GM21447 (cell line): ENCODE results near the gene PCDH9.

Experiments used
- ATAC-seq: cut with Tn5 transposase; IDR thresholded peaks from one replicate; pipeline ENCODE4 v1.9.1; 2021; ENCODE audit not compliant: unreplicated experiment

PCDH9 gene

GRCh38 chr13:66689037-66689619 lies 541.0 kb downstream of the PCDH9 start:
- ATAC-seq = no peak

- no peak for ATAC-seq
Measured at GRCh38 chr13:66681403-66681802, 548.7 kb downstream of the PCDH9 start.

- no peak for ATAC-seq
Measured at GRCh38 chr13:66680031-66680430, 550.1 kb downstream of the PCDH9 start.

- no peak for ATAC-seq
Measured at GRCh38 chr13:66675620-66676019, 554.5 kb downstream of the PCDH9 start.

GRCh38 chr13:66673401-66673800 lies 556.7 kb downstream of the PCDH9 start:
- ATAC-seq = no peak

GRCh38 chr13:66665991-66666390 lies 564.1 kb downstream of the PCDH9 start:
- no peak for ATAC-seq

GRCh38 chr13:66663711-66664110 lies 566.4 kb downstream of the PCDH9 start:
- no peak for ATAC-seq

GRCh38 chr13:66663206-66663605 lies 566.9 kb downstream of the PCDH9 start:
- ATAC-seq = no peak

- ATAC-seq = no peak
Measured at GRCh38 chr13:66661336-66661735, 568.8 kb downstream of the PCDH9 start.

- no peak for ATAC-seq
Measured at GRCh38 chr13:66660468-66660813, 569.7 kb downstream of the PCDH9 start.

- ATAC-seq = peak; percentile 65
Measured at GRCh38 chr13:66659701-66660467, 570.3 kb downstream of the PCDH9 start.

- no peak for ATAC-seq
Measured at GRCh38 chr13:66659286-66659685, 570.9 kb downstream of the PCDH9 start.

- no peak for ATAC-seq
Measured at GRCh38 chr13:66657165-66657881, 572.8 kb downstream of the PCDH9 start.

GRCh38 chr13:66655847-66656454 lies 574.2 kb downstream of the PCDH9 start:
- no peak for ATAC-seq

GRCh38 chr13:66644855-66645460 lies 585.2 kb downstream of the PCDH9 start:
- no peak for ATAC-seq

- ATAC-seq = no peak
Measured at GRCh38 chr13:66640231-66640630, 589.9 kb downstream of the PCDH9 start.

- no peak for ATAC-seq
Measured at GRCh38 chr13:66639044-66639443, 591.1 kb downstream of the PCDH9 start.

- no peak for ATAC-seq
Measured at GRCh38 chr13:66635526-66635925, 594.6 kb downstream of the PCDH9 start.

- no peak for ATAC-seq
Measured at GRCh38 chr13:66634384-66634783, 595.8 kb downstream of the PCDH9 start.

GRCh38 chr13:66627512-66627911 lies 602.6 kb downstream of the PCDH9 start:
- ATAC-seq = no peak

- ATAC-seq = no peak
Measured at GRCh38 chr13:66624302-66624701, 605.8 kb downstream of the PCDH9 start.
